B cell (primary cell): ENCODE results near the gene INHBE. TPM values are rescaled to one million over a fixed set of nuclear protein-coding genes. Genes with fewer than 3 reads are reported as not detected.

ENCODE experiments used
- ATAC-seq: fragments of 200-7000 bp; cut with Tn5 transposase; one replicate; pipeline ENCODE4 v1.10.0; 2021; ENCODE audit warnings: low read depth, mild to moderate bottlenecking, moderate number of reproducible peaks, moderate library complexity
- CTCF ChIA-PET: fragments of 350-600 bp; sonication (Branson Sonifier 250); formaldehyde crosslinking; loops from one replicate; lab custom pipeline; 2021; ENCODE audit warnings: antibody characterized with exemption, inconsistent platforms; lab: Charles Lee
- POLR2A ChIA-PET: fragments of 350-600 bp; sonication (Branson Sonifier 250); formaldehyde crosslinking; loops from one replicate; lab custom pipeline; 2021; ENCODE audit warnings: antibody characterized with exemption; lab: Charles Lee
- DNase-seq: peaks from one replicate; pipeline ENCODE4 v3.0.0; 2013
- H2AFZ ChIP-seq: 2 replicates; pipeline ENCODE4 v1.6.1; 2012; ENCODE audit warnings: mild to moderate bottlenecking, low read depth, low read length; ENCODE audit not compliant: insufficient read depth, poor library complexity, severe bottlenecking
- H3K27ac ChIP-seq, 2 donors: 1 replicate in 1 of 2; 2 replicates in 1 of 2; pipeline ENCODE4 v1.5.1; 2012 to 2013; ENCODE audit warnings: low read length in 2 of 2, mild to moderate bottlenecking in 2 of 2, moderate library complexity in 1 of 2
- H3K27me3 ChIP-seq, 4 experiments: fragments of 200-600 bp in 1 of 4; sonication (generic) in 1 of 4; replicated peaks in 1 of 4; 1 replicate in 2 of 4; 2 replicates in 2 of 4; pipeline versions ENCODE4 v1.6.1 to v1.7.0; 2013 to 2016; ENCODE audit warnings: low read length in 3 of 4, mild to moderate bottlenecking in 2 of 4, mixed read lengths in 1 of 4, moderate library complexity in 1 of 4; ENCODE audit not compliant: insufficient read depth in 4 of 4, control insufficient read depth in 3 of 4; ENCODE audit errors: control extremely low read depth in 1 of 4
- H3K36me3 ChIP-seq, 2 experiments: replicated peaks in 1 of 2; 1 replicate in 1 of 2; 2 replicates in 1 of 2; pipeline versions ENCODE4 v1.6.1 to v1.7.1; 2013; ENCODE audit warnings: low read length in 1 of 2; ENCODE audit not compliant: insufficient read depth in 2 of 2, control insufficient read depth in 1 of 2; ENCODE audit errors: control extremely low read depth in 1 of 2, extremely low read depth in 1 of 2
- H3K4me1 ChIP-seq, 2 donors: fragments of 200-600 bp in 1 of 2; sonication (generic) in 1 of 2; 1 replicate in 1 of 2; 2 replicates in 1 of 2; pipeline versions ENCODE4 v1.5.1 to v1.6.1; 2013 to 2017; ENCODE audit warnings: low read length in 2 of 2; ENCODE audit not compliant: control insufficient read depth in 2 of 2, insufficient read depth in 2 of 2
- H3K4me2 ChIP-seq: replicated peaks from 2 replicates; pipeline ENCODE3; 2012; ENCODE audit warnings: mild to moderate bottlenecking, low read depth, low read length; ENCODE audit not compliant: poor library complexity, severe bottlenecking
- H3K4me3 ChIP-seq, 5 experiments: fragments of 200-600 bp in 1 of 5; sonication (generic) in 1 of 5; 1 replicate in 3 of 5; 2 replicates in 2 of 5; pipeline versions ENCODE4 v1.5.1 to v1.7.0; 2011 to 2016; ENCODE audit warnings: low read length in 4 of 5, mild to moderate bottlenecking in 4 of 5, low read depth in 2 of 5, control low read depth in 1 of 5, moderate library complexity in 1 of 5; ENCODE audit not compliant: insufficient read depth in 1 of 5; ENCODE audit errors: control extremely low read depth in 1 of 5, extremely low read depth in 1 of 5
- H3K79me2 ChIP-seq: fragments of 200-600 bp; sonication (generic); one replicate; pipeline ENCODE4 v1.6.0; 2016; ENCODE audit warnings: low read length; ENCODE audit not compliant: control insufficient read depth, insufficient read depth
- H3K9ac ChIP-seq: fragments of 200-600 bp; sonication (generic); 2 replicates; pipeline ENCODE4 v1.6.1; 2017; ENCODE audit warnings: mild to moderate bottlenecking, low read length, moderate library complexity
- H3K9me3 ChIP-seq, 3 donors: one replicate each; pipeline versions ENCODE4 v1.6.1 to v1.7.1; 2013; ENCODE audit warnings: low read length in 2 of 3; ENCODE audit not compliant: control insufficient read depth in 2 of 3, insufficient read depth in 1 of 3; ENCODE audit errors: control extremely low read depth in 1 of 3
- H4K20me1 ChIP-seq: 2 replicates; pipeline ENCODE4 v1.6.0; 2012; ENCODE audit warnings: mild to moderate bottlenecking, low read length; ENCODE audit not compliant: insufficient read depth, control insufficient read depth, poor library complexity, severe bottlenecking
- H3K27ac Mint-ChIP-seq: one replicate; pipeline ENCODE4 v1.8.0; 2021; ENCODE audit warnings: mixed read lengths
- H3K27me3 Mint-ChIP-seq: one replicate; pipeline ENCODE4 v1.8.0; 2021; ENCODE audit warnings: mixed read lengths
- H3K4me1 Mint-ChIP-seq: one replicate; pipeline ENCODE4 v1.8.0; 2021; ENCODE audit warnings: mixed read lengths
- H3K4me3 Mint-ChIP-seq: one replicate; pipeline ENCODE4 v1.8.0; 2021; ENCODE audit warnings: mixed read lengths
- H3K9me3 Mint-ChIP-seq: one replicate; pipeline ENCODE4 v1.8.0; 2022; ENCODE audit warnings: mixed read lengths; ENCODE audit not compliant: insufficient read depth
- EZH2 ChIP-seq: IDR thresholded peaks from 2 replicates; pipeline ENCODE4 v1.6.1; 2012; ENCODE audit warnings: borderline replicate concordance, low read depth, mild to moderate bottlenecking, moderate library complexity, low read length; ENCODE audit not compliant: insufficient read depth, poor library complexity, severe bottlenecking
- WGBS: methylation state at CpG from one replicate; pipeline ENCODE4 v1.1.5; 2013; ENCODE audit warnings: missing lambda C conversion rate; ENCODE audit not compliant: insufficient coverage; 5-methylcytosine and 5-hydroxymethylcytosine counted together
- intact Hi-C: fragments of 100-400 bp; cut with micrococcal nuclease; formaldehyde crosslinking; loops from one replicate; pipeline ENCODE4 v1.10.0; 2022
- polyA plus RNA-seq: library from polyadenylated mRNA; depleted of rRNA; stranded (reverse); fragments of >200 nt; gene quantifications from 2 replicates; pipeline ENCODE4 v1.2.3, GENCODE V29; 2012
- total RNA-seq, 2 donors: library from RNA; stranded (reverse); fragments of 120-200 nt in 1 of 2; gene quantifications; 1 replicate in 1 of 2; 2 replicates in 1 of 2; pipeline versions ENCODE4 v1.2.3 to v1.2.4, GENCODE V29; 2013 to 2022
- TF ChIP-seq, protein P1 (sequence below): fragments of 200-600 bp; IDR thresholded peaks from one replicate; pipeline ENCODE4 v1.8.0; 2022; ENCODE audit warnings: antibody characterized with exemption, mild to moderate bottlenecking

Gene INHBE
- total and polyA plus RNA-seq, 2 donors (not counting 1 experiment from before 2014, with no cell fraction given) = not detected

DNA sequence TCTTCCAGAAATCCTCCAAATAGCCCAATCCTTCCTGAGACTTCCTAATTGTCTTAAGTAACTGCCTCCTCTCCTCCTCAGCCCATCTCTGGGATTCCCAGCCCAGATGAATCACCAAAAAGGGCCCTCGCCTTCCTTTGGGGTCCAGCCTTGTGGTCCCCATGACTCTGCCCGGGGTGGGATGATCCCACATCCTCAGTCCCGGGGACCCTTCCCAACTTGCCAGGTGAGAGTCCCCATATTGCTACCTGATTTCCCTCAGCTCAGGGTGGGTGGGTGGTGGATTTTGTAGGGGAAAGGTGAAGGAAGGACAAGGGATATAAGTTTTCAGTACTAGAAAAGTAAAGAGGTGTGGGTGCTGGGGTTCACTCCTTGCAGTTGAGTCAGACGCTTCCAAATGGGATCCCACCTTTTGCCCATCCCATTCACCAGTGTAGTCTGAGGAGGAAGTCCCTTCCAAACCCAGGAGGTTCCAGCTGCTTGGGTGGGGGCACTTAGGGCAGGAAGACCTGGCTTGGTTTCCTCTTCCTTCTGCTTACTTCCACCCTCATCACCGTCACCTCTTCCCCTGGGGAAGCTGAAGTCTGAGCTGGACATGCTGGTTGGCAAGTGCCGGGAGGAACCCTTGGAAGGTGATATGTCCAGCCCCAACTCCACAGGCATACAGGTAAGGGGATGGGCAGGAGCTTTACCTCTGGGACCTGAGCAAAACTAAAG is 10.1 kb downstream of the INHBE start:
- Mint-ChIP-seq H3K4me1 (peaks cover 24% of the 10 kb centered on the region), H3K4me3 (no peak overlapping the region), H3K27me3 (no peaks in the 10 kb centered on the region), H3K9me3 (no peaks in the 10 kb centered on the region), H3K27ac (no peak overlapping the region)
- intact Hi-C loops = no loop called here
- no peak overlapping the region for H3K27ac ChIP-seq
- peaks cover 16 to 38% of the 10 kb centered on the region in 2 donors for H3K4me1 ChIP-seq
- no peaks in the 10 kb centered on the region for H3K9me3 ChIP-seq
- DNase-seq (no peak), ATAC-seq (no peak)
- H3K79me2 ChIP-seq = peaks cover 6% of the 10 kb centered on the region
- POLR2A ChIA-PET = interaction anchor here (0.7 kb wide), 1 partner anchor 243 kb away, joined by 4 read pairs; no protein-coding TSS in a partner anchor
- H4K20me1 ChIP-seq = no peaks in the 10 kb centered on the region
- no peak overlapping the region for H2AFZ ChIP-seq
- CTCF ChIA-PET = interaction anchor here (1.1 to 1.5 kb wide), 4 partner anchors 10 to 12 kb away, joined by 3 to 7 read pairs (median 4); partner anchors contain the start of gene INHBE
- H3K4me3 ChIP-seq = no peak overlapping the region
- H3K27me3 ChIP-seq = no peaks in the 10 kb centered on the region
- WGBS = 100% methylated on average over 1 of the region's 6 CpGs
- TF ChIP-seq, protein P1, sequence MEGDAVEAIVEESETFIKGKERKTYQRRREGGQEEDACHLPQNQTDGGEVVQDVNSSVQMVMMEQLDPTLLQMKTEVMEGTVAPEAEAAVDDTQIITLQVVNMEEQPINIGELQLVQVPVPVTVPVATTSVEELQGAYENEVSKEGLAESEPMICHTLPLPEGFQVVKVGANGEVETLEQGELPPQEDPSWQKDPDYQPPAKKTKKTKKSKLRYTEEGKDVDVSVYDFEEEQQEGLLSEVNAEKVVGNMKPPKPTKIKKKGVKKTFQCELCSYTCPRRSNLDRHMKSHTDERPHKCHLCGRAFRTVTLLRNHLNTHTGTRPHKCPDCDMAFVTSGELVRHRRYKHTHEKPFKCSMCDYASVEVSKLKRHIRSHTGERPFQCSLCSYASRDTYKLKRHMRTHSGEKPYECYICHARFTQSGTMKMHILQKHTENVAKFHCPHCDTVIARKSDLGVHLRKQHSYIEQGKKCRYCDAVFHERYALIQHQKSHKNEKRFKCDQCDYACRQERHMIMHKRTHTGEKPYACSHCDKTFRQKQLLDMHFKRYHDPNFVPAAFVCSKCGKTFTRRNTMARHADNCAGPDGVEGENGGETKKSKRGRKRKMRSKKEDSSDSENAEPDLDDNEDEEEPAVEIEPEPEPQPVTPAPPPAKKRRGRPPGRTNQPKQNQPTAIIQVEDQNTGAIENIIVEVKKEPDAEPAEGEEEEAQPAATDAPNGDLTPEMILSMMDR = no peak
- no peak for TF ChIP-seq EZH2
- no peak overlapping the region for H3K9ac ChIP-seq
- peaks cover 0 to 18% of the 10 kb centered on the region in 2 experiments for H3K36me3 ChIP-seq
- H3K4me2 ChIP-seq = no peak overlapping the region
